Mesothelial cell of epicardium (in vitro differentiated cells): ENCODE data around the gene CACNB3. TPM values are rescaled to one million over a fixed set of nuclear protein-coding genes. Genes with fewer than 3 reads are reported as not detected.
"Not testable (repeated sequence)": the region's sequence is repeated elsewhere in the genome, so short reads cannot be mapped to it uniquely, and the experiment has no call there.

ENCODE experiments used
- DNase-seq, 2 experiments: peaks; one replicate each; pipeline ENCODE4 v3.0.0; 2021; ENCODE audit warnings: low spot score in 2 of 2; ENCODE audit not compliant: unreplicated experiment in 2 of 2
- H3K27ac Mint-ChIP-seq: 2 replicates; pipeline ENCODE4 v1.8.0; 2021; ENCODE audit warnings: mixed read lengths
- H3K27me3 Mint-ChIP-seq: 2 replicates; pipeline ENCODE4 v1.8.0; 2021; ENCODE audit warnings: low read depth, mixed read lengths
- H3K36me3 Mint-ChIP-seq: 2 replicates; pipeline ENCODE4 v1.8.0; 2021; ENCODE audit warnings: mixed read lengths
- H3K4me1 Mint-ChIP-seq: 2 replicates; pipeline ENCODE4 v1.8.0; 2021; ENCODE audit warnings: mixed read lengths
- H3K4me3 Mint-ChIP-seq: 2 replicates; pipeline ENCODE4 v1.8.0; 2021; ENCODE audit warnings: mild to moderate bottlenecking, moderate library complexity, mixed read lengths
- H3K9me3 Mint-ChIP-seq: 2 replicates; pipeline ENCODE4 v1.8.0; 2021; ENCODE audit warnings: mixed read lengths
- CTCF ChIP-seq: fragments of 200-600 bp; sonication (generic); IDR thresholded peaks from one replicate; pipeline ENCODE4 v1.5.0; 2021; ENCODE audit warnings: antibody characterized with exemption; ENCODE audit not compliant: unreplicated experiment
- total RNA-seq: library from RNA; stranded (reverse); gene quantifications from 3 replicates; pipeline ENCODE4 v1.2.1, GENCODE V29; 2021

CACNB3 gene
- total RNA-seq, 1 donor from 2014 or later, result 114 TPM

- no peak overlapping the region for H3K27ac Mint-ChIP-seq
- no peak overlapping the region for H3K4me3 Mint-ChIP-seq
- H3K4me1 Mint-ChIP-seq, result peaks cover 7% of the 10 kb centered on the region
- no peak for DNase-seq
- H3K27me3 Mint-ChIP-seq, result no peaks in the 10 kb centered on the region
- no peaks in the 10 kb centered on the region for H3K9me3 Mint-ChIP-seq
- no peak for TF ChIP-seq CTCF
- H3K36me3 Mint-ChIP-seq, result peaks cover 8% of the 10 kb centered on the region
Measured at GRCh38 chr12:48856379-48856778, 38.1 kb downstream of the CACNB3 start.

GRCh38 chr12:48857278-48857994 lies 39.1 kb downstream of the CACNB3 start:
- Mint-ChIP-seq H3K27ac (no peak overlapping the region), H3K4me1 (peaks cover 8% of the 10 kb centered on the region), H3K4me3 (no peak overlapping the region), H3K27me3 (no peaks in the 10 kb centered on the region), H3K9me3 (no peaks in the 10 kb centered on the region), H3K36me3 (peaks cover 16% of the 10 kb centered on the region)
- no peak for TF ChIP-seq CTCF
- no peak for DNase-seq

- no peak overlapping the region for H3K4me3 Mint-ChIP-seq
Measured at GRCh38 chr12:48858043-48858442, 39.7 kb downstream of the CACNB3 start.

GRCh38 chr12:48859607-48860006 lies 41.3 kb downstream of the CACNB3 start:
- DNase-seq, result no peak
- Mint-ChIP-seq H3K27me3 (no peaks in the 10 kb centered on the region), H3K4me1 (peaks cover 22% of the 10 kb centered on the region), H3K9me3 (no peaks in the 10 kb centered on the region), H3K27ac (no peak overlapping the region), H3K4me3 (no peak overlapping the region), H3K36me3 (peaks cover 16% of the 10 kb centered on the region)
- TF ChIP-seq CTCF, result no peak

More at GRCh38 chr12:48858043-48858442, 39.7 kb downstream of the CACNB3 start:
- no peak for TF ChIP-seq CTCF
- no peak for DNase-seq
- Mint-ChIP-seq H3K4me1 (peaks cover 8% of the 10 kb centered on the region), H3K27me3 (no peaks in the 10 kb centered on the region), H3K9me3 (no peaks in the 10 kb centered on the region), H3K36me3 (peaks cover 16% of the 10 kb centered on the region), H3K27ac (no peak overlapping the region)

- not testable (repeated sequence) for H3K27me3 Mint-ChIP-seq, DNase-seq, H3K4me3 Mint-ChIP-seq, H3K9me3 Mint-ChIP-seq, H3K27ac Mint-ChIP-seq
- Mint-ChIP-seq H3K4me1 (peaks cover 28% of the 10 kb centered on the region), H3K36me3 (peaks cover 16% of the 10 kb centered on the region)
Measured at GRCh38 chr12:48860236-48860635, 41.9 kb downstream of the CACNB3 start.

- no peak for TF ChIP-seq CTCF
- Mint-ChIP-seq H3K27ac (no peak overlapping the region), H3K9me3 (no peaks in the 10 kb centered on the region), H3K36me3 (peaks cover 16% of the 10 kb centered on the region), H3K4me1 (peaks cover 34% of the 10 kb centered on the region), H3K27me3 (no peaks in the 10 kb centered on the region), H3K4me3 (no peak overlapping the region)
- no peak for DNase-seq
Measured at GRCh38 chr12:48861111-48861510, 42.8 kb downstream of the CACNB3 start.
